NT2/D1 (cell line): ENCODE data around the gene FAM186B.

Source experiments
- SUZ12 ChIP-seq: IDR thresholded peaks from 2 replicates; pipeline ENCODE4 v1.6.1; 2011; ENCODE audit not compliant: insufficient read length, insufficient read depth; ENCODE audit errors: extremely low read depth
- YY1 ChIP-seq: IDR thresholded peaks from 2 replicates; pipeline ENCODE4 v1.6.1; 2011; ENCODE audit not compliant: insufficient read length, insufficient read depth
- ZNF274 ChIP-seq: IDR thresholded peaks from 2 replicates; pipeline ENCODE4 v1.6.1; 2011; ENCODE audit warnings: mild to moderate bottlenecking, low read depth, low read length

DNA sequence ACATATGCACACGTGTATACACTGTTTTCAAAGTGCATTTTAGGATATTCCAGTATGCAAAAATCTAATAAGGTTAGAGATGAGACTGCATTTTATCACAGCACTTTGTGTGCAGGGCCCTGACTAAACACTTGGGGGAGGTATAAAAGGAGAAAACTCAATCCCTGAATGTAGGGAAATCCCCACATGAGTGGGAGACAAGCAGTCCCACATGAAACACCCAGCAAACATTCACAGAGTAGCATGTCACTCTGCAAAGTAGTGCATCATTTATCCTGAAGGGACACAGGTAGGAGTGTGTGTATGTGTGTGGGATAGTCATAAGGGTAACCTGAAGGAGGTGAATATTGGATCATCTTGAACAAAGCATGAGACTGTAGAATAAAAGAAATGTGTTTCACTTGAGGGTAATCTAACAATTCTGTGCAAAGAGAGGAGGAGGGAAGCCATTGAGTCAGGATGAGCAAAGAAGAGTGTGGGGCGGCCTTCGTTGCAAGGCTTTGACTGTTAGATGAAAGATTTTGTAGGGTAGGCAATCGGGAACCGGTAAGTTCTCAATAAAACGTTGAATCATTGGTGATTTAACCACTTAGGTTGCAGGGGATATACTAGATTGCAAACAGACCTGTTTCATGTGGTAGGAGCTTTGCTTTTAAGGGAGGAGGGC is 20.9 kb upstream of the FAM186B start:
- TF ChIP-seq ZNF274 (no peak), SUZ12 (no peak), YY1 (no peak)
